Stimulated activated CD4-positive, alpha-beta T cell treated with anti-CD3 and anti-CD28 coated beads, TNF-alpha, amount 100 ng/mL, for 1 hour (primary cell): ENCODE measurements around the gene GOLGA6L2.
"Not testable (repeated sequence)": the region's sequence is repeated elsewhere in the genome, so short reads cannot be mapped to it uniquely, and the experiment has no call there.

ENCODE experiments used
- DNase-seq, 3 donors: peaks; one replicate each; pipeline ENCODE4 v3.0.0-alpha.2; 2020; ENCODE audit warnings: low read depth in 3 of 3, low spot score in 1 of 3

GOLGA6L2 gene

GRCh38 chr15:23424111-23424904 is 22.7 kb downstream of the GOLGA6L2 start:
- DNase-seq = no peak

DNA sequence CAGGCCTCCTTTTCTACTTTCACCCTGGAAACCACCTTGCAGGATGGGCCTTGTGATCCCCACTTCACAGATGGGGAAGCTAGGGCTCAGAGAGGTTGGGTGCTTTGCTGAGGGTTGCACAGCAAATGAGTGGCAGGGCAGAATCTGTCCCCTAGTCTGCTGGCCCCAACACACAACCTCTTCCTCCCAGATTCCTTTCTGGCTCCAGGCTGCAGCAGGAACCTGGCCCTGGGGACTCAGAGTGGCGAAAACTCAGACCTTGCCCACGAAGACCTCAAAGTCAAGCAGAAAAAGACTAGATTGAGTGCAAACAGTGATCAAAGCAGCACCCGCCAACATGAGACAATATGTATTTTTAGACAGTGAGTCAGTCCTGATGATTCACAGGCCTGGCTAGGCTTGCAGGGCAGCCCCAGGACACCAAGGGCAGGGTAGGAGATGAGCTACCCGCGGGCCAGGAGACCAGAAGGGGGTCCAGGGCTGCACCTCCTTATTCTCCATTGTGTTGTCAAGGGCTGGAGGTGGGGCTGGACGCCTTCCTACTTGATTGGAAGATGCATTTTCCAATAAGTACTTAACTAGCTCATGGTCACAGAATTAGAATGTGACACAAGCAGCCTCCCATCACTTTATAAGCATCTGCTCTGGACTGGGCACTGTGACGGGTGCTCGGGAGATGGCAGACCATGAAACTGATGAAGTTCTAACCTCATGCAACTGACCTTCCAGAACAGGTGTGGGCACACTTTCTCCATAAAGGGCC is 23.9 kb downstream of the GOLGA6L2 start:
- DNase-seq = no peak

GRCh38 chr15:23422099-23422945 is 24.7 kb downstream of the GOLGA6L2 start:
- DNase-seq = no peak

GRCh38 chr15:23420806-23421575 is 26.1 kb downstream of the GOLGA6L2 start:
- no peak for DNase-seq

GRCh38 chr15:23416349-23417276 is 30.4 kb downstream of the GOLGA6L2 start:
- no peak for DNase-seq

GRCh38 chr15:23415866-23416265 is 31.2 kb downstream of the GOLGA6L2 start:
- DNase-seq = not testable (repeated sequence)

DNA sequence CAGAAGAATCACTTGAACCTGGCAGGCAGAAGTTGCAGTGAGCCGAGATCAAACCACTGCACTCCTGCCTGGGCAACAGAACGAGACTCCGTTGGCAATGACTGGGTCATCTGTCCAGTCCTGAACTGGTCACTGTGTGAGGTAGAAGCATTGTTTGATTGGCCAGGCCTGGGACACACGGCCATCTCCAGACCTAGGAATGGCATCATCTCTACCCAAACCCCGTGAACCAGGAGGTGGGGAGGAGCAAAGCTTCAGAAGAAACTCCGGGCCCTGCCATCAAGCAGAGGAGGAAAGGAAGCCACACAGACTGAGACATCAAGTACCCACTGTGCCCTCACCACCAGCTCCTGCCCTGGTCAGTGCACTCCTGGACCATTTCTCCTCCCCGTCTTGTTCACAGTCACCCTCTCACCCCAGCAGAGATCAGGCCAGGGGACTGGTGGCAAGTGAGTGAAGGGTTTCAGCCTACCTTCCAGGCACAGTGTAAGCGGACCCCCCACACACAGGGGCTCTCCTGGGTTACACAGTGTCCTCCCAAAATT is 31.6 kb downstream of the GOLGA6L2 start:
- no peak for DNase-seq

GRCh38 chr15:23412881-23413600 is 34.0 kb downstream of the GOLGA6L2 start:
- not testable (repeated sequence) for DNase-seq

DNA sequence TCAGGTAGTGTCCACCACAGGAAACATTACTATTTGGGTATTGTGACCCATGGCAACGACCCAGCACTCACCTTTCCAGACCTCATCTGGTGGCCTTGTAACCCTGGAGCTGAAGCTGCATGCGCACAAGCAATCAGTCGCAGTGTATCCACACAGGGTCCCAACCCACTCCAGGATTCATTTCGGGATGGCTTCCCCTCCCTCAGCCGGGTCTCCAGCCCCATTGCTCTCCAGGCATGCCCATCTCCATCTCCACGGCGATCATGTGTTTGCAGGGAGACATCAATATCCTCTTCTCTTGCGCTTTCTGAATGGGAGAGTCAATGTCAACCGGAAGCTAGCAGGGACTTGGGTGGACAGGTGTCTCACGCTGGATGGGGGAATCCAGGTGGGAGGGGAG is 35.2 kb downstream of the GOLGA6L2 start:
- no peak for DNase-seq

DNA sequence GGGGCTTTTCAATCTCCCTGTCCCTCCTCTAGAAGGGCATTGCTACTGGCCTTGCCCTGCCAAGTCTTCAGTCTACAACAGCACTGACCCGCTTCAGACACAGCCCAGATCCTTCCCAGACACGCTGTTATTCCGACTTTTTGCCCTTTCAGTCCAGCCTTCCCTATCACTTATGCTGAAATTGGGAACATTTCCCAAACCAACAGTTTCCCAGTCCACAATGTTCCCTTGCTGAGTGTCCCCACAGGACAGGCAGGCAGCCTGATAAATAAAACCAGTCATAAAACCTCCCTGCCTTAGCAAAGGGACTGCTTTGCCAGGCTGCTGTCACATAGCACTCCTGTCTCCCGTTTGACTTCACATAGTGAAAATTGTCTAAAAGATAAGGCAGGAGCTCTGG is 43.5 kb downstream of the GOLGA6L2 start:
- DNase-seq = no peak

DNA sequence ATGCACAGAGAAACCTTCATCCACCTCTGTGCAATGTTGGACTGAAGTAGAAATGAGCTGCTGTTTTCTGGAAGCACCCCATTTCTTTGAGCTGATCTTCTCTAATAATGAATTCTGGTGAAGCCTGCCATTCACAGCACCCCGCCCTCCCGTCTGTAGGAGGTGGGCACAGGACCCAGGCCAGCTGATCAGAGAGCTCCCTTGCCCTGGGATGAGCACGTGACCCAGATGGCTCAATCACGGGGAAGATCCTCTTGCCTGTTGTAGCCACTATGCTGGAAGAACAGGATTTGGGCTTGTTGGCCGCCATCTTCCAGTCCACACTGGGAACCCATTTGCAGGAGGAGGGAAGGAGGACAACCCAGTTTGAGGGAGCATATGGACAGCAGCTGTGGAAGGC is 44.5 kb downstream of the GOLGA6L2 start:
- DNase-seq = no peak

DNA sequence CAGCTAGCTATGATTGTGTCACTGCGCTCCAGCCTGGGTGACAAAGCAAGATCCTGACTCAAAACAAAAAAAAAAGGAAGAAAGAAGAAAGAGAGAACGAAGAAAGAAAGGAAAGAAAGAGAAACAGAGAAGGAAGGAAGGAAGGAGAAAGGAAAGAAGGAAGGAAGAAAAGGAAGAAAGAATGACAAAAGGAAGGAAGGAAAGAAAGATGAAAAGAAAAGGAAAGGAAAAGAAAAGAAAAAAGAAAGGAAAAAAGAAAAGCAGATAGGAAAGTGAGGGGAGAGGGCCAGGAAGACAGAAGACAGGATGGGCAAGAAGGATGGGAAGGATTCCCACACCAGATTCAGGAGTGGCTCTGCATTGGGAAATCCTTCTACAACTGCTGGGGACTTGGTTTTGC is 44.9 kb downstream of the GOLGA6L2 start:
- no peak for DNase-seq

GRCh38 chr15:23401627-23402026 is 45.4 kb downstream of the GOLGA6L2 start:
- no peak for DNase-seq

DNA sequence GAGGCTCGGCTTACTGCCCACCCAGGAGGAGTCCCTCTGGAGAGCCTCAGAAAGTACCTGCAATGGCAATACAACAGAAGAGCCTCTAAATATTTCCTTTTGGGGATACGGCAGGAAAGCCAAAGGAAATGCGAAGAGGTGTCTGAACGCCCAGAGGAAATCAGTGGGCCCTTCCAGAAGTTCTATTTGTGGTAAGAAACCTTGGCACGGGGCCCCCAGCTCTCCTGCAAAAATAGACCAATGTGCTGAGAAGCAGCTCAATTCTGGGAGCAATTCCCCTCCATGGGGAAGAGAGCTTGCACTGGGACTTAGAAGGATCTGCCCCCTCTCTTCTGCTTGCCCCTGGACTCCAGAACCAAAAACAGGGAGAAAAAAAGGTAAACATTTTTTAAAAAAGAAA is 47.8 kb downstream of the GOLGA6L2 start:
- not testable (repeated sequence) for DNase-seq

GRCh38 chr15:23398357-23398756 is 48.7 kb downstream of the GOLGA6L2 start:
- DNase-seq = not testable (repeated sequence)

DNA sequence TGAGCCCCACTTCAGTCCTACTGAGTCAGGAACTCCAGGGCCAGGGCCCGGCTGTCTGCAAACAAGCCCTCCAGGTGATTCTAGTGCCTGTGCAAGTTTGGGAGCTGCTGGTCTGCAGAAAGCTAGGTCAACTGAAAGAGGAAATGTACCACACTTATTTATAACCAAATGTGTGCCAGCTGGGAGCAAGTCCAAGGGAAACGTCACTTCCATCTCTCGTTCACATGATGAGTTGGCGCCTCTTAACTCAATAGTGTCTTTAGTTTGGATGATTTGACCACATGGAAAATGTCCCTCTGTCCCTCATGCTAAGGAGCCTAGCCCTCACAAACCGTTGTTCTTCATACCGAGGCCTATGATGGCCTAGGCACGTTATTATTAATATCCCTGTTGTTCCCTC is 49.3 kb downstream of the GOLGA6L2 start:
- DNase-seq = no peak

DNA sequence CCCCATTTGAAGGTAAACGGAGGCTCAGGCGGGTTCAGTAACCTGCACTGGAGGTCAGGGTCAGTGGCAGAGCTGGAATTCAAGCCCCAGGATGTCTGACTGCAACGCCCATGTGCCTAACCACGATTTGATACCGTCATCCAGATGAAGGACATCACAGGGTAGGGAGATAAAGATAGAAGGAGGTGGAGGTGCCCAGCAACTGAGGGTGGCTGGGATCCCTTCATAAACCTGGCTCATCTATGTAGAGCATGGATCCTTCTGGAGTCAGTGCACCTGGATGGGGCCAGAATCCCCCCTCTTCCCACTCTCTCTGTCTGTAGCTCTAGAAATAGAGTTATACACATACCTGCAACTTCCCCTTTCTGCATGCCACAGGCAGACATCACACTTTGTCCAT is 51.2 kb downstream of the GOLGA6L2 start:
- DNase-seq = no peak

- no peak for DNase-seq
Observed at GRCh38 chr15:23395030-23395692, 51.9 kb downstream of the GOLGA6L2 start.
